Lower lobe of right lung (tissue), 2 donors: ENCODE results near the gene KRTAP20-3. TPM values are rescaled to one million over a fixed set of nuclear protein-coding genes. Genes with fewer than 3 reads are reported as not detected.

ENCODE experiments used
- ATAC-seq, 2 donors: fragments of 200-7000 bp; cut with Tn5 transposase; one replicate each; pipeline ENCODE4 v1.9.1; 2020 to 2022; ENCODE audit warnings: mild to moderate bottlenecking in 2 of 2, moderate library complexity in 2 of 2
- DNase-seq: peaks from one replicate; pipeline ENCODE4 v3.0.0-alpha.2; 2020
- H3K27ac ChIP-seq: fragments of 200-600 bp; one replicate; pipeline ENCODE4 v1.8.0; 2022
- H3K27me3 ChIP-seq: fragments of 200-600 bp; one replicate; pipeline ENCODE4 v1.8.0; 2022; ENCODE audit warnings: low read depth
- H3K36me3 ChIP-seq: fragments of 200-600 bp; one replicate; pipeline ENCODE4 v1.8.0; 2022; ENCODE audit warnings: mild to moderate bottlenecking
- H3K4me1 ChIP-seq: fragments of 200-600 bp; one replicate; pipeline ENCODE4 v1.8.0; 2022
- H3K4me3 ChIP-seq: fragments of 200-600 bp; one replicate; pipeline ENCODE4 v1.8.0; 2022; ENCODE audit warnings: mild to moderate bottlenecking
- H3K9me3 ChIP-seq: fragments of 200-600 bp; one replicate; pipeline ENCODE4 v1.8.0; 2022
- intact Hi-C: fragments of 100-400 bp; cut with DNase I; formaldehyde crosslinking; loops from one replicate; pipeline ENCODE4 v1.11.0; 2022
- total RNA-seq: library from RNA; stranded (reverse); fragmentation: NEBNext Ultra II Directional; extraction: Animal tissue kit (Norgen Biotek cat#: 25700); gene quantifications from one replicate; pipeline ENCODE4 v1.2.1, GENCODE V29; 2021
- TF ChIP-seq, protein P1 (sequence below): fragments of 200-600 bp; IDR thresholded peaks from one replicate; pipeline ENCODE4 v1.8.0; 2022; ENCODE audit warnings: antibody characterized with exemption, mild to moderate bottlenecking
- donor health status: DM: no; HTN: yes; CAD: no; lungs with severe emphysema.

Gene KRTAP20-3
- total RNA-seq, 1 donor from 2014 or later = not detected

DNA sequence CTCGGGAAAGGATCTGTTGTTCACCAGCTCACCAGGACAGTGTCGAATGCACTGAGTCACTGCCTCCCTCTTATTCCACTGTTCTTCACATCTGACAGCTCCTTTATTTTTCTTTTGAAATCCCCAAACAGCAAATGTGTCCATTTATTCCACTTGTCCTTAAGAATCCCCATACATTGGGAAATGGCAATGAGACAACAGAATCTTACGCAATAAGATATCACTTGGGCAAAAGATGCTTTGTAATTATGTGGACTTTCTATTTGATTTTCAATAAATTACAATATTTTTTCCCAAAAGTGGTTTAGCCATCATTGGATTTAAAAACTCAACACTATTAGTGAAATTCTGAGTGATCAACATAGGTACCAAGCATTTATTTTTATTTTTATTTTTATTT, 4.0 kb upstream of the KRTAP20-3 start:
- H3K9me3 ChIP-seq = no peaks in the 10 kb centered on the region
- intact Hi-C loops = no loop called here
- no peak overlapping the region for H3K27ac ChIP-seq
- no peaks in the 10 kb centered on the region for H3K4me1 ChIP-seq
- H3K27me3 ChIP-seq = no peaks in the 10 kb centered on the region
- DNase-seq = no peak
- no peaks in the 10 kb centered on the region for H3K36me3 ChIP-seq
- ATAC-seq = no peak
- TF ChIP-seq, protein P1, sequence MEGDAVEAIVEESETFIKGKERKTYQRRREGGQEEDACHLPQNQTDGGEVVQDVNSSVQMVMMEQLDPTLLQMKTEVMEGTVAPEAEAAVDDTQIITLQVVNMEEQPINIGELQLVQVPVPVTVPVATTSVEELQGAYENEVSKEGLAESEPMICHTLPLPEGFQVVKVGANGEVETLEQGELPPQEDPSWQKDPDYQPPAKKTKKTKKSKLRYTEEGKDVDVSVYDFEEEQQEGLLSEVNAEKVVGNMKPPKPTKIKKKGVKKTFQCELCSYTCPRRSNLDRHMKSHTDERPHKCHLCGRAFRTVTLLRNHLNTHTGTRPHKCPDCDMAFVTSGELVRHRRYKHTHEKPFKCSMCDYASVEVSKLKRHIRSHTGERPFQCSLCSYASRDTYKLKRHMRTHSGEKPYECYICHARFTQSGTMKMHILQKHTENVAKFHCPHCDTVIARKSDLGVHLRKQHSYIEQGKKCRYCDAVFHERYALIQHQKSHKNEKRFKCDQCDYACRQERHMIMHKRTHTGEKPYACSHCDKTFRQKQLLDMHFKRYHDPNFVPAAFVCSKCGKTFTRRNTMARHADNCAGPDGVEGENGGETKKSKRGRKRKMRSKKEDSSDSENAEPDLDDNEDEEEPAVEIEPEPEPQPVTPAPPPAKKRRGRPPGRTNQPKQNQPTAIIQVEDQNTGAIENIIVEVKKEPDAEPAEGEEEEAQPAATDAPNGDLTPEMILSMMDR = no peak
- H3K4me3 ChIP-seq = no peak overlapping the region

DNA sequence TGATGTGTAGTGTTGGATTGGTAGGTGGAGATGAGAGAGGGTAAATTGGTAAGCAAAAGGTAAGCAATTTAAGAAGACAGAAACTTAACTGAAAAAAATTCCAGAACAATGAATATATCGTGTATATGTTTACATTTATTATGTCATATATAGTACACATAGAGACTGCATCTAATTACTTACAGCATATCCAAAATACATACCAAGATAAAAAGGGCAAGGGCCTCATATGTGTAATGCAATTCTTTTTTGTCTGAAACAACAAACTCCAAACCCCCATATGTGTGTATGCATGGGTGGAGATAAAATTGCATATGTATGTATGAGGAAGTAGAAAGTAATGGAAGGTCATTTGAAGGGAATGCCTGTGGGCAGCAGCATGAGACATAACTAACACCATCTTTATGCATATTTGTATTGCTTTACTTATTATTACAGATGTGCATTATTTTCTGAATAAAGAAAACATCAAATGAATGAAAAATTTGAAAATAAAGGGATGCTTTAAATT, 4.3 kb downstream of the KRTAP20-3 start:
- Histone ChIP-seq H3K27me3 (no peaks in the 10 kb centered on the region), H3K9me3 (no peaks in the 10 kb centered on the region), H3K4me1 (no peaks in the 10 kb centered on the region), H3K4me3 (no peak overlapping the region), H3K36me3 (no peaks in the 10 kb centered on the region), H3K27ac (no peak overlapping the region)
- TF ChIP-seq, protein P1 = no peak
- no peak for ATAC-seq
- intact Hi-C loops = no loop called here
- DNase-seq = no peak

DNA sequence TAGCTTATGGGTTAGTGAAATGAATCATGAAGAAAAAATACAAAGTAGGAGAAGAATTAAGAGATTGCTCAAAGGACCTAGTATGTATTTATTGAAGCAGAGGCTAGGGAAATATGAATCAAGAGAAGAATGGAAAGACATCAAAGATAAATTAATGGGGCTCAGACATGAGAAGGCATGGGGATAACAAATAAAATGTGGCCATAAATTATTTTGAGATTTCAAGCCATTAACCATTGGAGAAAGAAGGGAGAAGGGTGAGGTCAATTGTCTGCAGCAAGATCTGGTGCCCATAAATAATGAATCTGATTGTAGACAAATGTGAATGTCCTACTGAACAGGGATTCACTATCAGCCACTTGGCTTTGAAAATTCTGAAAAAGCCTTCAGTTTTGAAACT, 10.2 kb downstream of the KRTAP20-3 start:
- TF ChIP-seq, protein P1 = no peak
- no peaks in the 10 kb centered on the region for H3K27me3 ChIP-seq
- no peak for DNase-seq
- no peak for ATAC-seq
- no peak overlapping the region for H3K4me3 ChIP-seq
- no peaks in the 10 kb centered on the region for H3K36me3 ChIP-seq
- no peaks in the 10 kb centered on the region for H3K9me3 ChIP-seq
- intact Hi-C loops = no loop called here
- no peaks in the 10 kb centered on the region for H3K4me1 ChIP-seq
- no peak overlapping the region for H3K27ac ChIP-seq

DNA sequence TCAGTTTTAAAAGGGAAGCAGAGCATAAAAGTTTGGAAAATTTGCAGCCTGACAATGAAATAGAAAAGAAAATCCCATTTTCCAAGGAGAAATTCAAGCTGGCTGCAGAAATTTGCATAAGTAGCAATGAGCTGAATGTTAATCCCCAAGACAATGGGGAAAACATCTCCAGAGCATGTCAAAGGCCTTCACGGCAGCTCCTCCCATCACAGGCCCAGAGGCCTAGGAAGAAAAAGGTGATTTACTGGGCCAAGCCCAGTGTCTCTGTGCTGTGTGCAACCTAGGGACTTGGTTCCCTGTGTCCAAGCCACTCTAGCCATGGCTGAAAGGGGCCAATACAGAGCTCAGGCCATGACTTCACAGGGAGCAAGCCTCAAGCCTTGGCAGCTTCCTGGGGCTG, 26.1 kb downstream of the KRTAP20-3 start:
- Histone ChIP-seq H3K27me3 (no peaks in the 10 kb centered on the region), H3K9me3 (no peaks in the 10 kb centered on the region), H3K4me3 (no peak overlapping the region), H3K4me1 (no peaks in the 10 kb centered on the region), H3K36me3 (no peaks in the 10 kb centered on the region), H3K27ac (no peak overlapping the region)
- TF ChIP-seq, protein P1 = no peak
- DNase-seq (no peak), ATAC-seq (no peak)
- intact Hi-C loops = no loop called here

DNA sequence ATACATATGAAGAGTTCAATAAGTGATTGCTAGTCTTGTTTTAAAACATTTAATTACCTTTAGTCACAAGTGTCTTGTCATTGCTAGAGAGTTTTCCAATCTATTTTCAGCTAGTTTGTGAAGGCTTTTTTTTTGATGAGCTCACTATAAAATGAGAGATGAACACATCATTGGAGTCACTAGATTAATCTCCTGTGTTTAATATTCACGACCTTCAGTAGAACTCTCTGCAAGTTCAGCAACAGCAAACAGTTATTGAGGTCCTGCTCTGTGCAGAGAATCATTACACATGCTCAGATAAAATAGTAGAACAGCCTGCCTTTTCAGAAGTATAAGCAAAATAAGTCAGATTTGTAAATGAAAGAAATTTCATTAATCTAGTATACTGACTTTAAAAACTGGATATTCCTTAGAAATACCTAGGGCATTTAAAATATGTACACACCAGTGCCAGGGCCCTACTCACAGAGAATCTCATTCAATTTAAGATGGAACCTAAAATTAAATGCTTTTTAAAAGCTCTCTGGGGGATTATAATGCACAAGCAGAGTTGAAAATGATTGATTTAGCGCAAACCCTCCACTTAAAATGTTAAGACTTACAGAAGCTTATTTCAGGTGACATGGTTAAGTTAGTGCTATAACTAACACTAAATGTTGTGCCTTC, 30.5 kb downstream of the KRTAP20-3 start:
- ATAC-seq (no peak), DNase-seq (no peak)
- no peak overlapping the region for H3K4me3 ChIP-seq
- H3K36me3 ChIP-seq = no peaks in the 10 kb centered on the region
- no peaks in the 10 kb centered on the region for H3K4me1 ChIP-seq
- TF ChIP-seq, protein P1 = no peak
- H3K9me3 ChIP-seq = no peaks in the 10 kb centered on the region
- intact Hi-C loops = no loop called here
- H3K27ac ChIP-seq = no peak overlapping the region
- H3K27me3 ChIP-seq = no peaks in the 10 kb centered on the region
